ENCODE measurements around the gene CCDC57. TPM values are rescaled to one million over a fixed set of nuclear protein-coding genes. Genes with fewer than 3 reads are reported as not detected.

Gene CCDC57
- total and polyA plus RNA-seq, 2 of the 8 experiments (the other 6 are each of a cell fraction or from before 2014, with no cell fraction given) = 8.4 to 12.9 TPM

DNA sequence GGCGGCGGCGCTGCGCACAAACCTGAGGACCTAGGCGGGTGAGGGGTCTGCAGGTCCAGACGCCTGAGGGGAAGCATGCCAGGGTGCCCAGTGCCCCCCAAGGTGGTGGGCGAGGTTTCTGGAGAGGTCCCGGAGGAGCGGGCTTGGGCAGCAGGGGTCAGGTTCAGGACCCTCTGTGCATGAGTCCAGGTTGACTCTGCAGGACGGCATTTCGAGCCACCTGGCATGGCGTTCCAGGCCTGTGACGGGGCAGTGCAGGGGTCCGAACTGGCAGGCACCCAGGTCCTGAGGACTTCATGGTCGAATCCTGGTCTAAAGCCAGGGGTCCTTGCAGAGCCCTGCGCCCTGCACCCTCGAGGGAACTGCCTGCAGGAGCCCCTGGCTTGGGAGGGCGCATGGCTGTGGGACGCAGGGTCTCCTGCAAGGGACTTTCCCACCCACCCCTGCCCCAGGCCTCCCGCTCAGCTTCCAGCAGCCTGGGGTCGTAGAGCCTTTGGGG lies 19.7 kb upstream of the CCDC57 start:
- Histone ChIP-seq H3K36me3 (ENCODE audit: control insufficient read depth in 2 of 4, insufficient read depth in 4 of 4, low read length in 3 of 4) (peaks cover 0 to 3% (median 0%) of the 10 kb centered on the region in 4 experiments; a peak in 1 of 8 replicates), H4K8ac (ENCODE audit: extremely low read depth, insufficient read depth, low read length) (0 out of 2 replicates have a peak overlapping the region, but pooled peaks have one; percentile 14), H3K14ac (ENCODE audit: insufficient read length) (no peak overlapping the region), H3K4ac (replicated peaks; ENCODE audit: insufficient read length, low read depth, low read length) (no peak overlapping the region), H3K79me1 (ENCODE audit: low read depth, low read length) (no peaks in the 10 kb centered on the region; the same call in 1 of the 2 replicates), H2BK12ac (ENCODE audit: low read depth, low read length) (no peak overlapping the region), H4K20me1 (replicated peaks in 1 of 2; ENCODE audit: control insufficient read depth in 1 of 2, insufficient read depth in 2 of 2, low read length in 2 of 2) (peaks cover 9 to 16% of the 10 kb centered on the region in 2 experiments), H3K56ac (replicated peaks; ENCODE audit: insufficient read length, low read depth, low read length) (no peak overlapping the region), H3K23ac (ENCODE audit: insufficient read length) (no peak overlapping the region), H3K23me2 (ENCODE audit: low read depth, low read length) (peaks cover 11% of the 10 kb centered on the region; the same call in 1 of the 2 replicates), H3K4me2 (ENCODE audit: insufficient read depth in 1 of 2, low read depth in 2 of 2, low read length in 2 of 2) (peak overlapping the region; percentile 67 to 86), H3K27ac (ENCODE audit: low read depth, low read length) (no peak overlapping the region), H3K27me3 (replicated peaks in 1 of 4; ENCODE audit: control insufficient read depth in 3 of 4, extremely low read depth in 1 of 4, insufficient read depth in 3 of 4, low read length in 3 of 4) (peaks cover 28 to 55% (median 49%) of the 10 kb centered on the region in 4 experiments), H2BK120ac (replicated peaks; ENCODE audit: low read depth, low read length) (no peak overlapping the region), H3K9me3 (ENCODE audit: insufficient read depth in 2 of 2, low read depth in 1 of 2, low read length in 1 of 2) (no peaks in the 10 kb centered on the region; a peak in 1 of 4 replicates), H3K18ac (ENCODE audit: extremely low read depth, low read length) (no peak overlapping the region), H3K9ac (replicated peaks in 1 of 4; ENCODE audit: extremely low read depth in 1 of 4, low read depth in 3 of 4, low read length in 3 of 4) (no peak overlapping the region), H4K91ac (replicated peaks; ENCODE audit: insufficient read length, low read length) (no peak overlapping the region), H4K5ac (ENCODE audit: insufficient read length, low read depth, low read length) (no peak overlapping the region), H3K79me2 (ENCODE audit: control insufficient read depth in 1 of 2, insufficient read depth in 2 of 2, low read length in 2 of 2) (no peaks in the 10 kb centered on the region), H3K4me1 (replicated peaks in 1 of 4; ENCODE audit: control insufficient read depth in 3 of 4, insufficient read depth in 4 of 4, low read length in 3 of 4) (peaks cover 0 to 18% (median 6%) of the 10 kb centered on the region in 4 experiments; a peak in 6 of 7 replicates), H2BK20ac (ENCODE audit: low read length) (no peak overlapping the region), H3K4me3 (ENCODE audit: extremely low read depth in 1 of 4, insufficient read depth in 2 of 4, low read depth in 3 of 4, low read length in 4 of 4) (peak overlapping the region in 2 of 4 experiments; percentile 43 to 65; a peak in 3 of 8 replicates), H2AK5ac (ENCODE audit: low read depth, low read length) (no peak overlapping the region), H2BK15ac (ENCODE audit: low read length) (no peak overlapping the region), H2AFZ (ENCODE audit: low read length) (no peak overlapping the region), H2BK5ac (ENCODE audit: low read depth, low read length) (peak overlapping the region; percentile 44; the same call in 1 of the 2 replicates)
- ChIA-PET POLR2A (ENCODE audit: partially characterized antibody) (interaction anchor here (0.6 to 1.6 kb wide), 3 partner anchors 9 to 17 kb away, joined by 3 to 8 read pairs (median 5); no protein-coding TSS in a partner anchor), CTCF (ENCODE audit: partially characterized antibody) (interaction anchor here (1.0 to 1.6 kb wide), 4 partner anchors 9 to 53 kb away, joined by 3 read pairs; no protein-coding TSS in a partner anchor)
- 72% methylated on average over 18 of the region's 21 CpGs; no CpG with 5 or more reads in 1 of the 2 experiments for WGBS, 2 experiments (ENCODE audit: extremely low coverage in 1 of 2, insufficient coverage in 1 of 2, insufficient read length in 1 of 2, insufficient replicate concordance in 2 of 2, low coverage in 1 of 2, low lambda C conversion rate in 2 of 2, missing lambda C conversion rate in 1 of 2)
- DNase-seq (ENCODE audit: low read depth in 1 of 2, low spot score in 2 of 2) = no peak
- no peak for FAIRE-seq
- 0 out of 2 replicates have a peak, but pooled peaks have one; percentile 9 for TF ChIP-seq SUZ12 (IDR thresholded peaks at IDR 0.05; ENCODE audit: low read length)
- TF ChIP-seq, protein P1, sequence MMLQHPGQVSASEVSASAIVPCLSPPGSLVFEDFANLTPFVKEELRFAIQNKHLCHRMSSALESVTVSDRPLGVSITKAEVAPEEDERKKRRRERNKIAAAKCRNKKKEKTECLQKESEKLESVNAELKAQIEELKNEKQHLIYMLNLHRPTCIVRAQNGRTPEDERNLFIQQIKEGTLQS (IDR thresholded peaks at IDR 0.05; ENCODE audit: insufficient read depth, low read depth, low read length) = no peak
